Brain microvascular endothelial cell (primary cell): ENCODE data around the gene RAPH1.
"Not testable (repeated sequence)": the region's sequence is repeated elsewhere in the genome, so short reads cannot be mapped to it uniquely, and the experiment has no call there.

ENCODE experiments used
- DNase-seq: peaks from one replicate; pipeline ENCODE4 v3.0.0-alpha.2; 2020
- H3K27ac ChIP-seq: fragments of 250-450 bp; sonication (Bioruptor Pico); 2 replicates; pipeline ENCODE4 v1.5.1; 2020; ENCODE audit warnings: mild to moderate bottlenecking, moderate library complexity
- H3K27me3 ChIP-seq: fragments of 250-450 bp; sonication (Bioruptor Pico); replicated peaks from 2 replicates; pipeline ENCODE4 v1.5.1; 2020; ENCODE audit warnings: mild to moderate bottlenecking
- H3K36me3 ChIP-seq: fragments of 250-450 bp; sonication (Bioruptor Pico); replicated peaks from 2 replicates; pipeline ENCODE4 v1.5.1; 2020; ENCODE audit warnings: mild to moderate bottlenecking
- H3K4me3 ChIP-seq: 2 replicates; pipeline ENCODE4 v1.5.1; 2011; ENCODE audit warnings: low read depth, mild to moderate bottlenecking, control low read depth, low read length, moderate library complexity
- in situ Hi-C: cut with HindIII; loops from 2 replicates; pipeline ENCODE4 v1.10.0; 2017; ENCODE audit warnings: low sequenced_read_pairs, low pct_ligation_motif_present
- TF ChIP-seq, protein P1 (sequence below): IDR thresholded peaks from 2 replicates; pipeline ENCODE4 v1.5.1; 2011; ENCODE audit warnings: low read depth, mild to moderate bottlenecking, moderate library complexity, low read length, control low read depth, inconsistent platforms; ENCODE audit errors: missing control alignments

Gene RAPH1

DNA sequence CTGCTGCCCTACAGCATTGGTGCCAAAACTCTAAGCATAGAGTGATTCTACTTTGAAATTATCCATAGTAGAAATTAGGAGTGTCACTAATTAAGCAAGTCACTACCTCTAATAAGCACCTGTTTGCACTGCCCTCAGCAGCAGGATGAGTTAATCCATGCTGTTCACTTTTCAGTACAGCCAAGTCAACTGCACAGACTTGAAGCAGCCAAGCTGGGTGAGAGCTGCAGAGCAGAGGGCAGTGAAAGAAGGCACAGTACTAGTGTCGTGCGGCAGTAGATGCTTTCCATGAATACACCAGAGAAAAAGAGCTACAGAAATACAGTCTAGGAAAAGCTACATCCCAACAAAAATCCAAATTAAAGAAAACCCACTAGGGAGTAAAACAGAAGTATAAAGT lies 98.6 kb downstream of the RAPH1 start:
- H3K27me3 ChIP-seq: no peaks in the 10 kb centered on the region
- DNase-seq: no peak
- H3K27ac ChIP-seq: no peak overlapping the region
- TF ChIP-seq, protein P1, sequence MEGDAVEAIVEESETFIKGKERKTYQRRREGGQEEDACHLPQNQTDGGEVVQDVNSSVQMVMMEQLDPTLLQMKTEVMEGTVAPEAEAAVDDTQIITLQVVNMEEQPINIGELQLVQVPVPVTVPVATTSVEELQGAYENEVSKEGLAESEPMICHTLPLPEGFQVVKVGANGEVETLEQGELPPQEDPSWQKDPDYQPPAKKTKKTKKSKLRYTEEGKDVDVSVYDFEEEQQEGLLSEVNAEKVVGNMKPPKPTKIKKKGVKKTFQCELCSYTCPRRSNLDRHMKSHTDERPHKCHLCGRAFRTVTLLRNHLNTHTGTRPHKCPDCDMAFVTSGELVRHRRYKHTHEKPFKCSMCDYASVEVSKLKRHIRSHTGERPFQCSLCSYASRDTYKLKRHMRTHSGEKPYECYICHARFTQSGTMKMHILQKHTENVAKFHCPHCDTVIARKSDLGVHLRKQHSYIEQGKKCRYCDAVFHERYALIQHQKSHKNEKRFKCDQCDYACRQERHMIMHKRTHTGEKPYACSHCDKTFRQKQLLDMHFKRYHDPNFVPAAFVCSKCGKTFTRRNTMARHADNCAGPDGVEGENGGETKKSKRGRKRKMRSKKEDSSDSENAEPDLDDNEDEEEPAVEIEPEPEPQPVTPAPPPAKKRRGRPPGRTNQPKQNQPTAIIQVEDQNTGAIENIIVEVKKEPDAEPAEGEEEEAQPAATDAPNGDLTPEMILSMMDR: no peak
- in situ Hi-C loops: no loop called here
- no peak overlapping the region for H3K4me3 ChIP-seq
- H3K36me3 ChIP-seq: peaks cover 36% of the 10 kb centered on the region

- H3K27ac ChIP-seq: no peak overlapping the region
- in situ Hi-C loops: no loop called here
- no peaks in the 10 kb centered on the region for H3K27me3 ChIP-seq
- no peak overlapping the region for H3K4me3 ChIP-seq
- TF ChIP-seq, protein P1: no peak
- DNase-seq: no peak
- peaks cover 18% of the 10 kb centered on the region for H3K36me3 ChIP-seq
Measured at GRCh38 chr2:203432811-203433210, 102.3 kb downstream of the RAPH1 start.

GRCh38 chr2:203431391-203432185 lies 103.5 kb downstream of the RAPH1 start:
- no peak for DNase-seq
- in situ Hi-C loops: no loop called here

DNA sequence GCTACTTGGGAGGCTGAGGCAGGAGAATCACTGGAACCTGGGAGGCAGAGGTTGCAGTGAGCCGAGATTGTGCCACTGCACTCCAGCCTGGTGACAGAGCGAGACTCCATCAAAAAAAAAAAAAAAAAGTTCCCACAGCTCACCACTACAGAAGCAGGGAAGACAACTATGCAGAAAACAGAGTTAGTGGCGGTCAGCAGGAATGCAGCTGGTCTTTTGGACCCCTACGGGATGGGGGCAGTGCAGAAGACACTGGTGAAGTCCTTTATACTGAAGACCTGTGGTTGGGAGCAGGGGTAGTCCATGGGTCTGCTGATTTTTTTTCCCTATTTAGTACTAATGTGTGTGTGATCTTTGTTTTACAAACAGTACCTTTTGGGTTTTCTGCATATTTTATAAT lies 105.5 kb downstream of the RAPH1 start:
- H3K27ac ChIP-seq, H3K27me3 ChIP-seq, H3K4me3 ChIP-seq, in situ Hi-C loops, DNase-seq: not testable (repeated sequence)
- H3K36me3 ChIP-seq: peaks cover 12% of the 10 kb centered on the region

More at GRCh38 chr2:203431391-203432185, 103.5 kb downstream of the RAPH1 start:
- peaks cover 20% of the 10 kb centered on the region for H3K36me3 ChIP-seq
- H3K4me3 ChIP-seq: no peak overlapping the region
- no peaks in the 10 kb centered on the region for H3K27me3 ChIP-seq
- TF ChIP-seq, protein P1: no peak
- H3K27ac ChIP-seq: no peak overlapping the region

GRCh38 chr2:203427061-203427460 lies 108.0 kb downstream of the RAPH1 start:
- Histone ChIP-seq H3K36me3 (peaks cover 10% of the 10 kb centered on the region), H3K4me3 (no peak overlapping the region), H3K27me3 (no peaks in the 10 kb centered on the region), H3K27ac (peak overlapping the region; percentile 38)
- peak; percentile 40 for DNase-seq
- in situ Hi-C loops: no loop called here
- TF ChIP-seq, protein P1: no peak

GRCh38 chr2:203418271-203418670 lies 116.8 kb downstream of the RAPH1 start:
- TF ChIP-seq, protein P1: no peak
- H3K36me3 ChIP-seq: peaks cover 9% of the 10 kb centered on the region

More at GRCh38 chr2:203418271-203418670, 116.8 kb downstream of the RAPH1 start:
- Histone ChIP-seq H3K27ac (no peak overlapping the region), H3K4me3 (no peak overlapping the region), H3K27me3 (no peaks in the 10 kb centered on the region)
- in situ Hi-C loops: no loop called here
- DNase-seq: no peak
